NCI-H226 (cell line): ENCODE data around the gene PRXL2A.
"Not testable (repeated sequence)": the region's sequence is repeated elsewhere in the genome, so short reads cannot be mapped to it uniquely, and the experiment has no call there.

Source experiments
- DNase-seq: peaks from one replicate; pipeline ENCODE4 v3.0.0-alpha.2; 2015

PRXL2A gene

DNA sequence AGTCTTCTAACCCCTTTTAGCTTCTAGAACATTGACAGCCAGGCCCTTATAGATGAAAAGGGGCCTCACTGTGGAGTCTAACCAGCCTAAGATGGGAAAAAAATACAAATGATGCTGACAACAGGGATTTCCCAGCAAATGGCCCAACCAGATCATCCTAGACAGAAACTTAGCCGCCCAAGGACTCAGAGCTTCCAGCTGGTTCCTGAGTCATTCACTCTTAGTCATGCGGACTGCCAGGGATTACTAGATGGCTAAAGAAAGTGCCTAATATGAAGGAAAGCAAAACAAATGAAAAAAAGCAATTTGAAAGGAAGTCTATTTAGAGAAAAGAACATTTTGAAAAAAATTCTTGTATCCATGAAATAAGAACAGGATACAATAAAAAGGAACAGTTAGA is 69.5 kb downstream of the PRXL2A start:
- DNase-seq: peak; percentile 87

GRCh38 chr10:80480373-80480772 is 72.0 kb downstream of the PRXL2A start:
- DNase-seq: not testable (repeated sequence)

GRCh38 chr10:80480852-80481251 is 72.5 kb downstream of the PRXL2A start:
- no peak for DNase-seq

- DNase-seq: no peak
Observed at GRCh38 chr10:80484243-80484642, 75.9 kb downstream of the PRXL2A start.

- no peak for DNase-seq
Observed at GRCh38 chr10:80484676-80485075, 76.3 kb downstream of the PRXL2A start.

DNA sequence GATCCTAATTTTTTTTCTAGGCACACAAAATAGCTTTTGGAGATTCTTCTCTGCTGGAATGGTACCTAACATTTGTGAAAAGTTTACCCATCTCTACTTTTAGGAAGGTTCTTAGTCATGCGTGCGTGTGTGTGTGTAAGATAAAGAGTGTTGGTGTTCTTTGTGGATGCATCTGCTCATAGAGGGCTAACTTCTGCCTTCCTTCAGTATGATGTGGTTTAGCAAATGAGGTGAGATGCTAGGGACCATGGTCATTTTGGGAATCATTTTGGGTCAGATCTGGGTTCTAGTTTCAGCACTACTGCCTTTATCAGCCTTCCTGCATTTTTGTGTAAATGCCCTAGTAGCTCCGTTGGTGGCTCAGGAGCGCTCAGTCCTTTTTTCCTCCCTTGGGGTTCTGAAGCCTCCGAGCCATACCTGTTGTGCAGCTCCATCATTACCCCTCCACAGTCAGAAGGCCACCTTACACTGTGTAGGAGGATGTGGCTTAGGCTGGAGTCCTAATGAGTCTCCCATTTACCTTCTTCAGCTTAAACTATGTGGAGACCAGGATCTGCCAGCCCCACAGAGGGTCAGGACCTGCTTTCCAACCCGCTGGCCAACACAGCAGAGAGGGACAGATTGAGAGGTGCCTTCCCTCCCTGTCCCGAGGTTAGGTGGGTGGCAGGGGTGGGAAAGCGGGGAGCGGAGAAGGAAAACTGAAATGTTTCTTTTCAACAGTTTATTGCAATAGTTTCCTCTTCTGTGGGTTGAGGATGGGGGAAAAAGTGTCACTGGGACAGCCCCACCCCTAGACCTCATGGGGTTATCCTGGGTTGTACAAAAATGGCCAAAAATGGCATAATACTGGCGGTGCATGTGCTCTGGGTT is 77.0 kb downstream of the PRXL2A start:
- DNase-seq: no peak

GRCh38 chr10:80485946-80486764 is 77.8 kb downstream of the PRXL2A start:
- no peak for DNase-seq
